GM20000 (cell line): ENCODE measurements around the gene HK1.

Source experiments
- DNase-seq: peaks from one replicate; pipeline ENCODE4 v3.0.0; 2012; ENCODE audit warnings: low spot score
- TF ChIP-seq, protein P1 (sequence below): IDR thresholded peaks from 2 replicates; pipeline ENCODE4 v1.5.1; 2012; ENCODE audit warnings: mild to moderate bottlenecking, control low read depth; ENCODE audit errors: extremely low read depth, missing control alignments

HK1 gene

DNA sequence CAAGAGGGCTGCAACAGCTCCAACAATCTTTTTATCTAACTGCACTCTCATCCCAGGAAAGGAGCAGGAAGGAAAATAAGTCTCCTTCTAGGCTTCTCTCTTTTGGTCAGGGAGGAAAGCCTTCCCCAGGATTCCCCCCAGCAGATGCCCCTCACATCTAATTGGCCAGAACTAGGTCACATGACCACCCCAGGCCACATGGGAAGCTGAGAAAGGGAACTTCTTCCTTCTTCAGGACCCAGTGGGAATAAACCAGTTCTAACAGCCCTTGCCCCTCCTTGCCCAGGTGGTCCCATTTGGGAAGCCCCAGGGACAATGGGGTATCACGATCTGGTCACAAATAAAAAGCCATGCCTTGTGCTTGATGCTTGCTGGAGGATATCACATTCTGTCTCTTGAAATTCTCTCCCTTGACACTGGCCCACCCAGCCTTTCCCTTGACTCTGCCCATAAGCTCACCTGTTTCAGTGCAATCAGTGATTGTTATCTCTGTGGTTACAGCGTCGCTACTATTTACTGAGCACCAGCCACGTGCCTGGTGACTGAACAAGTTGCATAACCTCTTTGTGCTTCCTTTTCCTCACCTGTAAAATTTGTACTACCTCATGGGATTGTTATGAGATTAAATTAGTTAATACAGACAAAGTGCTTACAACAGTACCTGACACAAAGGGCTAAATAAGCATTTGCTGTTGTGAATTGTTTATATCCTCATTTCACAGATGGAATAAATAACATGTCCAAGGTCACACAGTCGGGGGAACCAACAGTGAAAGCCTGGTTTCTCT is 147.4 kb downstream of the HK1 start:
- DNase-seq = no peak
- TF ChIP-seq, protein P1, sequence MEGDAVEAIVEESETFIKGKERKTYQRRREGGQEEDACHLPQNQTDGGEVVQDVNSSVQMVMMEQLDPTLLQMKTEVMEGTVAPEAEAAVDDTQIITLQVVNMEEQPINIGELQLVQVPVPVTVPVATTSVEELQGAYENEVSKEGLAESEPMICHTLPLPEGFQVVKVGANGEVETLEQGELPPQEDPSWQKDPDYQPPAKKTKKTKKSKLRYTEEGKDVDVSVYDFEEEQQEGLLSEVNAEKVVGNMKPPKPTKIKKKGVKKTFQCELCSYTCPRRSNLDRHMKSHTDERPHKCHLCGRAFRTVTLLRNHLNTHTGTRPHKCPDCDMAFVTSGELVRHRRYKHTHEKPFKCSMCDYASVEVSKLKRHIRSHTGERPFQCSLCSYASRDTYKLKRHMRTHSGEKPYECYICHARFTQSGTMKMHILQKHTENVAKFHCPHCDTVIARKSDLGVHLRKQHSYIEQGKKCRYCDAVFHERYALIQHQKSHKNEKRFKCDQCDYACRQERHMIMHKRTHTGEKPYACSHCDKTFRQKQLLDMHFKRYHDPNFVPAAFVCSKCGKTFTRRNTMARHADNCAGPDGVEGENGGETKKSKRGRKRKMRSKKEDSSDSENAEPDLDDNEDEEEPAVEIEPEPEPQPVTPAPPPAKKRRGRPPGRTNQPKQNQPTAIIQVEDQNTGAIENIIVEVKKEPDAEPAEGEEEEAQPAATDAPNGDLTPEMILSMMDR = no peak

- no peak for DNase-seq
- TF ChIP-seq, protein P1 = no peak
These were observed 148.1 kb downstream of the HK1 start for GRCh38 chr10:69426376-69426727.

DNA sequence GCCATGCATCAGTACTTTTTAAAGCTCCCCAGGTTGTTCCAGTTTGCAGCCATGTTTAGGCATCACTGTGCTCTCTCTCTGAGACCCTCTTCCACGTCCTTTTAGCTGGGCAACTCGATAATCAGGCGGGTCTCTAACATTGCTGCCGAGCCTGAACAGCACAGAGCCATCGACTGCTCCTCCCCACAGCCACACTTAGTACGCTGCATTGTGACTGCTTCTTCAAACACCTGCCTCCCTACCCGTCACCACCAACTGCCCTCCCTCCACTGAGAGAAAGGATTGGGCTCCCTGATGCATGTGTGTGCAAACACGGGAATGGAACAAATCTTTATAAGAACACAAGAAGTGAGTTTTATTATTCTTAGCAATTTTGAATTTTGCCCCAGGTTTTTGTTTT is 149.9 kb downstream of the HK1 start:
- no peak for DNase-seq
- TF ChIP-seq, protein P1 = no peak

- DNase-seq = no peak
- TF ChIP-seq, protein P1 = no peak
These were observed 155.9 kb downstream of the HK1 start for GRCh38 chr10:69434169-69434568.

DNA sequence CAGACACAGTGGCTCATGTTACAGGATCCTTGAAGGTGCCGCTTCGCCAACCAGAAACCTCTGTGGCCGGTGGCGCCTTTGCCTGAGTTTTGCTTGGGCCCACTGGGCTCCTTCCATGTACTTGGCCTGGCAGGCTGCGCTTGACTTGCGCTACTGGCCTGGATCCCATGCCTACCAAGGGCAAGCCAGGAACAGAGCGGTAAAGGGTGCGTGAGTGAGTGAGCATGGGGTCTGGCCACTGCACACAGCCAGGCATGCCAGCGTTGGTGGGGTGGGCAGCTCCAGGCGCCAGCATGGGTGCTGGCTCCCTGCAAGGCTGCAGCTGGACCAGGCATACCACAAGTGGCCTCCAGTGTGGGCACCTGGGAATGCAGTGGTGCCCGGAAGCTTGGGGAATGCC is 156.6 kb downstream of the HK1 start:
- DNase-seq = no peak

DNA sequence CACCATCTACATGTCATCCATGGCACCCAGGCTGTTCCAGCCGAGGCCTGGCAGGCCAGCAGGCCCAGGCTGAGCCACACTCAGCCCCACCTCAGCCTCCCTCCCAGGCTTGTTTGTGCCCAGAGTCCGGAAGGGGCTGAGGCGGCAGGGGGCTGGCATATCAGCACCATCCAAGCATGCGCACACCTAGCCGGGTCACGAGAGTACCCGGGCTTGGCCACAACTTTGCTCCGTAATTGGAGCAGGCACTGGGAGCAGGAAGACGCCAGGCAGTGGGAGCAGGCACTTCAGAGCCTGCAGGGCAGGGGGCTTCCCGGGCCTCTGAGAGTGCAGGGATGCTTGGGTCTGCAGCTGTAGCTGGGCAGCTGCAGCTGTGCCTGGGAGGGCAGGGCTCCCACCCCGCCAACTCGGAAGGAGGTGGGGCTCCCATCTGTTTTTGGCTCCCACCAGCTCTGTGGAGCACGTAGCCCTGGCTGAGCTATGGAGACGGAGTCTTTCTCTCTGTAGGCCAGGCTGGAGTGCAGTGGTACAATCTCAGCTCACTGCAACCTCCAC is 157.7 kb downstream of the HK1 start:
- TF ChIP-seq, protein P1 = no peak
- no peak for DNase-seq

More for the DNA sequence above, 156.6 kb downstream of the HK1 start:
- TF ChIP-seq, protein P1 = no peak

DNA sequence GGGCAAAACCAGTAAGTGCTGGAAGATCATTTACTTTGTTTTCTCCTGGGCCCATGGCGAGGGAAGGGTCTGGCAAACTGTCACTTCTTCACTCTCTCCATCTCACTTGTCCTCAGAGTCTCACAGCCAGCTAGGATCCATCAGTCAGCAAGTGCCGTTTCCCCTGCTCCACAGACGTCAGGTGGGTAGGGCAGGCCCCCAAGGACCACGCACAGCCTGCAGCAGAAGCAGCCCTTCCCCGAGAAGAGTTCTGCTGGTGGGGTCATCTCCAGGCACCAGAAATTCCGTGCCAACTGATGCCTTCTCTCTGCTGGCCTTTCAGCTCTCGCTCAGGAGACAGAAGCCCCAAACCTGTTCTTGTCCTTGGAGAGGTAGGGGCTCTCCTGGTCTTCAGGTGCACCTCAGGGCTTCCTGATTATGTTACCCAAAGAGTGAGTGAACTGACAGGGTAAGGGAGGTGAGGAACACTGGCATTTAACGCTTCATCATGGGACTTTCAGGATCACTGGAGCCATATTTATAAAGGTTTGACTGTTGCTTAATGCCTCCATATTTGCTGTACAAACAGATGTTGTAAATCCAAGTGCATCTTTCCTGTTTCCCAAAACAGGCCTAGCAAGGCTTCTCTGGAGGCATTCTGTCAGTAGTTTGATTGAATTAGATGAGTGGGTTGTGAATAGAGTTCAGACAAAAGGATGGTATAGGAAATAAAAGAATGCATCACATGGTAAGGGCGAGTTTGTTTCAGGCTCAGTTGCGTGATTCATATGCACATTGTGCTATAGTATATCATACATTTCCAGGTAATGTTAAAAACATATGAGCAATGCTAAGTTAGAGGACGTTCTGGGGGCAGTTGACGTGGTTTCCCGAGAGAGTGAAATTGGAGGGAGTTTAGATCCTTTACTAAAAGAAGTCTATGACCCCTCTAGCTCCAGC is 159.3 kb downstream of the HK1 start:
- DNase-seq = no peak
- TF ChIP-seq, protein P1 = no peak
